Measurements from ENCODE around the gene CFAP97D1. TPM values are rescaled to one million over a fixed set of nuclear protein-coding genes. Genes with fewer than 3 reads are reported as not detected.
"Not testable (repeated sequence)": the region's sequence is repeated elsewhere in the genome, so short reads cannot be mapped to it uniquely, and the experiment has no call there.

The CFAP97D1 gene
- total RNA-seq, 2 donors from 2014 or later: not detected

GRCh38 chr17:43788540-43788939 is 8.3 kb downstream of the CFAP97D1 start:
- intact Hi-C loops (cut with DNase I): loop anchor here (5.0 kb wide), 1 partner anchor 59 kb away; the partner anchor contains the start of gene CD300LG
- no peak overlapping the region for H3K4me3 ChIP-seq
- H3K27me3 ChIP-seq: no peaks in the 10 kb centered on the region
- no peak for DNase-seq
- TF ChIP-seq CTCF (IDR thresholded peaks at IDR 0.05): no peak
- no peaks in the 10 kb centered on the region for H3K36me3 ChIP-seq
- no peak overlapping the region for H3K27ac ChIP-seq
- no peaks in the 10 kb centered on the region for H3K9me3 ChIP-seq
- no peak overlapping the region for H3K9ac ChIP-seq (ENCODE audit: low read depth in 2 of 2, low read length in 2 of 2)
- no peaks in the 10 kb centered on the region for H3K4me1 ChIP-seq

GRCh38 chr17:43789482-43789881 is 9.2 kb downstream of the CFAP97D1 start:
- intact Hi-C loops (cut with DNase I): loop anchor here (5.0 kb wide), 1 partner anchor 58 kb away; the partner anchor contains the start of gene CD300LG
- Histone ChIP-seq H3K27me3 (no peaks in the 10 kb centered on the region), H3K36me3 (no peaks in the 10 kb centered on the region), H3K27ac (no peak overlapping the region), H3K9ac (ENCODE audit: low read depth in 2 of 2, low read length in 2 of 2) (no peak overlapping the region), H3K4me3 (no peak overlapping the region), H3K4me1 (no peaks in the 10 kb centered on the region), H3K9me3 (no peaks in the 10 kb centered on the region)
- no peak for DNase-seq
- TF ChIP-seq CTCF (IDR thresholded peaks at IDR 0.05): no peak

- Histone ChIP-seq H3K36me3 (no peaks in the 10 kb centered on the region), H3K27ac (no peak overlapping the region), H3K27me3 (no peaks in the 10 kb centered on the region), H3K9me3 (no peaks in the 10 kb centered on the region), H3K4me1 (no peaks in the 10 kb centered on the region), H3K4me3 (no peak overlapping the region), H3K9ac (ENCODE audit: low read depth in 2 of 2, low read length in 2 of 2) (no peak overlapping the region)
- no peak for DNase-seq
- TF ChIP-seq CTCF (IDR thresholded peaks at IDR 0.05): no peak
- intact Hi-C loops (cut with DNase I): no loop called here
Measured at GRCh38 chr17:43790311-43790940, 10.2 kb downstream of the CFAP97D1 start.

- DNase-seq: no peak
- H3K36me3 ChIP-seq: no peaks in the 10 kb centered on the region
- no peaks in the 10 kb centered on the region for H3K27me3 ChIP-seq
- no peak overlapping the region for H3K27ac ChIP-seq
- no peaks in the 10 kb centered on the region for H3K4me1 ChIP-seq
- no peak overlapping the region for H3K4me3 ChIP-seq
- TF ChIP-seq CTCF (IDR thresholded peaks at IDR 0.05): no peak
- H3K9me3 ChIP-seq: no peaks in the 10 kb centered on the region
- intact Hi-C loops (cut with DNase I): no loop called here
- H3K9ac ChIP-seq (ENCODE audit: low read depth in 2 of 2, low read length in 2 of 2): no peak overlapping the region
Measured at GRCh38 chr17:43791589-43791988, 11.4 kb downstream of the CFAP97D1 start.

GRCh38 chr17:43792668-43793067 is 12.4 kb downstream of the CFAP97D1 start:
- H3K27ac ChIP-seq; H3K36me3 ChIP-seq; H3K4me1 ChIP-seq; H3K4me3 ChIP-seq; DNase-seq; intact Hi-C loops (cut with DNase I); H3K9me3 ChIP-seq; H3K27me3 ChIP-seq; H3K9ac ChIP-seq (ENCODE audit: low read depth in 2 of 2, low read length in 2 of 2): not testable (repeated sequence)

GRCh38 chr17:43798024-43798423 is 17.8 kb downstream of the CFAP97D1 start:
- intact Hi-C loops (cut with DNase I); H3K27me3 ChIP-seq; H3K36me3 ChIP-seq; H3K9me3 ChIP-seq; H3K4me1 ChIP-seq; DNase-seq; H3K9ac ChIP-seq (ENCODE audit: low read depth in 2 of 2, low read length in 2 of 2); H3K4me3 ChIP-seq; H3K27ac ChIP-seq: not testable (repeated sequence)

Measured in colonic mucosa (tissue), 4 donors.